Glutamatergic neuron (in vitro differentiated cells): ENCODE measurements around the gene CYP39A1. TPM values are rescaled to one million over a fixed set of nuclear protein-coding genes. Genes with fewer than 3 reads are reported as not detected.
A peak's percentile ranks its signal among the peaks of the same experiment; 100 is the strongest.

Source experiments
- DNase-seq: peaks from one replicate; pipeline ENCODE4 v3.0.0; 2022
- H3K27ac Mint-ChIP-seq: one replicate; pipeline ENCODE4 v1.8.0; 2020; ENCODE audit warnings: mild to moderate bottlenecking, mixed read lengths, inconsistent platforms; ENCODE audit not compliant: unreplicated experiment
- H3K27me3 Mint-ChIP-seq: one replicate; pipeline ENCODE4 v1.8.0; 2020; ENCODE audit warnings: mild to moderate bottlenecking, moderate library complexity, mixed read lengths, inconsistent platforms; ENCODE audit not compliant: unreplicated experiment
- H3K36me3 Mint-ChIP-seq: one replicate; pipeline ENCODE4 v1.8.0; 2020; ENCODE audit warnings: mild to moderate bottlenecking, mixed read lengths, inconsistent platforms; ENCODE audit not compliant: unreplicated experiment
- H3K4me1 Mint-ChIP-seq: one replicate; pipeline ENCODE4 v1.8.0; 2020; ENCODE audit warnings: mild to moderate bottlenecking, low read depth, mixed read lengths, inconsistent platforms; ENCODE audit not compliant: unreplicated experiment
- H3K4me3 Mint-ChIP-seq: one replicate; pipeline ENCODE4 v1.8.0; 2020; ENCODE audit warnings: mild to moderate bottlenecking, mixed read lengths, inconsistent platforms; ENCODE audit not compliant: unreplicated experiment
- H3K9me3 Mint-ChIP-seq: one replicate; pipeline ENCODE4 v1.8.0; 2020; ENCODE audit warnings: mild to moderate bottlenecking, moderate library complexity, mixed read lengths, inconsistent platforms; ENCODE audit not compliant: unreplicated experiment
- CTCF ChIP-seq: fragments of 200-600 bp; sonication (generic); IDR thresholded peaks from one replicate; pipeline ENCODE4 v1.5.0; 2021; ENCODE audit not compliant: partially characterized antibody, unreplicated experiment
- long read RNA-seq: library from polyadenylated mRNA; unstranded; transcript quantifications from one replicate; pipeline ENCODE4 v2.0.0, GENCODE V29; 2020; ENCODE audit not compliant: unreplicated experiment
- total RNA-seq: library from RNA; stranded (reverse); fragmentation: NEBNext Ultra II Directional; extraction: Animal tissue kit (Norgen Biotek cat#: 25700); gene quantifications from one replicate; pipeline ENCODE4 v1.2.1, GENCODE V29; 2021; ENCODE audit not compliant: unreplicated experiment

Gene CYP39A1
- total RNA-seq = 0.17 TPM
- long read RNA-seq, partial matches to known transcripts = 0 of 1 reads
- long read RNA-seq, other reads (novel, unspliced or antisense) = 0 of 1 reads

GRCh38 chr6:46652603-46653438 is at the start of gene CYP39A1, which contains the start of gene SLC25A27:
CYP39A1 (minus strand) TSS chr6:46652818; CDS start chr6:46652582, 236 bp downstream.
SLC25A27 (plus strand) TSS chr6:46652975; CDS start chr6:46653193, 218 bp downstream.
- Mint-ChIP-seq H3K9me3 (no peaks in the 10 kb centered on the region), H3K27me3 (peaks cover 7% of the 10 kb centered on the region), H3K36me3 (no peaks in the 10 kb centered on the region), H3K4me1 (peaks cover 4% of the 10 kb centered on the region), H3K4me3 (peak within 1 kb of the TSS; percentile 96), H3K27ac (peak within 1 kb of the TSS; percentile 53)
- no peak for TF ChIP-seq CTCF
- DNase-seq = peak; percentile 93

GRCh38 chr6:46699970-46700369 is 47.4 kb upstream of the CYP39A1 start:
- Mint-ChIP-seq H3K9me3 (no peaks in the 10 kb centered on the region), H3K4me1 (no peaks in the 10 kb centered on the region), H3K27ac (no peak overlapping the region), H3K36me3 (no peaks in the 10 kb centered on the region), H3K27me3 (no peaks in the 10 kb centered on the region), H3K4me3 (no peak overlapping the region)
- DNase-seq = no peak
- TF ChIP-seq CTCF = no peak

GRCh38 chr6:46690911-46691451 is 38.4 kb upstream of the CYP39A1 start:
- no peak for TF ChIP-seq CTCF
- Mint-ChIP-seq H3K4me3 (no peak overlapping the region), H3K36me3 (no peaks in the 10 kb centered on the region), H3K9me3 (no peaks in the 10 kb centered on the region), H3K27ac (no peak overlapping the region), H3K4me1 (no peaks in the 10 kb centered on the region), H3K27me3 (no peaks in the 10 kb centered on the region)
- DNase-seq = no peak

- no peaks in the 10 kb centered on the region for H3K4me1 Mint-ChIP-seq
- no peak overlapping the region for H3K27ac Mint-ChIP-seq
- DNase-seq = no peak
- H3K9me3 Mint-ChIP-seq = no peaks in the 10 kb centered on the region
- no peak for TF ChIP-seq CTCF
- no peak overlapping the region for H3K4me3 Mint-ChIP-seq
- H3K36me3 Mint-ChIP-seq = no peaks in the 10 kb centered on the region
- H3K27me3 Mint-ChIP-seq = no peaks in the 10 kb centered on the region
Observed at GRCh38 chr6:46690141-46690755, 37.6 kb upstream of the CYP39A1 start.

- H3K4me3 Mint-ChIP-seq = no peak overlapping the region
- DNase-seq = no peak
- H3K27me3 Mint-ChIP-seq = no peaks in the 10 kb centered on the region
- H3K9me3 Mint-ChIP-seq = no peaks in the 10 kb centered on the region
- no peaks in the 10 kb centered on the region for H3K36me3 Mint-ChIP-seq
- no peak for TF ChIP-seq CTCF
- no peaks in the 10 kb centered on the region for H3K4me1 Mint-ChIP-seq
- no peak overlapping the region for H3K27ac Mint-ChIP-seq
Observed at GRCh38 chr6:46689657-46690056, 37.0 kb upstream of the CYP39A1 start.
